Type B pancreatic cell (in vitro differentiated cells): ENCODE measurements around the gene SYNDIG1. TPM values are rescaled to one million over a fixed set of nuclear protein-coding genes. Genes with fewer than 3 reads are reported as not detected.

Experiments
- DNase-seq: peaks from one replicate; pipeline ENCODE4 v3.0.0; 2021; ENCODE audit warnings: mixed read lengths; ENCODE audit not compliant: unreplicated experiment; ENCODE audit errors: extremely low spot score
- H3K27ac Mint-ChIP-seq: 2 replicates; pipeline ENCODE4 v1.8.0; 2021; ENCODE audit warnings: mild to moderate bottlenecking, mixed read lengths
- H3K27me3 Mint-ChIP-seq: 2 replicates; pipeline ENCODE4 v1.8.0; 2021; ENCODE audit warnings: mixed read lengths
- H3K36me3 Mint-ChIP-seq: 2 replicates; pipeline ENCODE4 v1.8.0; 2021; ENCODE audit warnings: mixed read lengths
- H3K4me1 Mint-ChIP-seq: one replicate; pipeline ENCODE4 v1.8.0; 2021; ENCODE audit warnings: mixed read lengths; ENCODE audit not compliant: unreplicated experiment
- H3K4me3 Mint-ChIP-seq: 2 replicates; pipeline ENCODE4 v1.8.0; 2021; ENCODE audit warnings: mild to moderate bottlenecking, mixed read lengths
- H3K9me3 Mint-ChIP-seq: 2 replicates; pipeline ENCODE4 v1.8.0; 2021; ENCODE audit warnings: mixed read lengths
- total RNA-seq: library from RNA; stranded (reverse); gene quantifications from 2 replicates; pipeline ENCODE4 v1.2.1, GENCODE V29; 2021; ENCODE audit warnings: low replicate concordance
- TF ChIP-seq, protein P1 (sequence below): fragments of 200-600 bp; sonication (generic); conservative IDR thresholded peaks from 2 replicates; pipeline ENCODE4 v1.5.0; 2021; ENCODE audit warnings: antibody characterized with exemption, mild to moderate bottlenecking

The SYNDIG1 gene
- total RNA-seq, 1 donor from 2014 or later = 4.3 TPM

GRCh38 chr20:24437196-24438082, 32.0 kb upstream of the SYNDIG1 start:
- no peaks in the 10 kb centered on the region for H3K36me3 Mint-ChIP-seq
- H3K4me1 Mint-ChIP-seq = peaks cover 6% of the 10 kb centered on the region
- H3K27me3 Mint-ChIP-seq = peaks cover 38% of the 10 kb centered on the region
- H3K4me3 Mint-ChIP-seq = no peak overlapping the region
- H3K9me3 Mint-ChIP-seq = peaks cover 5% of the 10 kb centered on the region
- no peak for DNase-seq
- TF ChIP-seq, protein P1, sequence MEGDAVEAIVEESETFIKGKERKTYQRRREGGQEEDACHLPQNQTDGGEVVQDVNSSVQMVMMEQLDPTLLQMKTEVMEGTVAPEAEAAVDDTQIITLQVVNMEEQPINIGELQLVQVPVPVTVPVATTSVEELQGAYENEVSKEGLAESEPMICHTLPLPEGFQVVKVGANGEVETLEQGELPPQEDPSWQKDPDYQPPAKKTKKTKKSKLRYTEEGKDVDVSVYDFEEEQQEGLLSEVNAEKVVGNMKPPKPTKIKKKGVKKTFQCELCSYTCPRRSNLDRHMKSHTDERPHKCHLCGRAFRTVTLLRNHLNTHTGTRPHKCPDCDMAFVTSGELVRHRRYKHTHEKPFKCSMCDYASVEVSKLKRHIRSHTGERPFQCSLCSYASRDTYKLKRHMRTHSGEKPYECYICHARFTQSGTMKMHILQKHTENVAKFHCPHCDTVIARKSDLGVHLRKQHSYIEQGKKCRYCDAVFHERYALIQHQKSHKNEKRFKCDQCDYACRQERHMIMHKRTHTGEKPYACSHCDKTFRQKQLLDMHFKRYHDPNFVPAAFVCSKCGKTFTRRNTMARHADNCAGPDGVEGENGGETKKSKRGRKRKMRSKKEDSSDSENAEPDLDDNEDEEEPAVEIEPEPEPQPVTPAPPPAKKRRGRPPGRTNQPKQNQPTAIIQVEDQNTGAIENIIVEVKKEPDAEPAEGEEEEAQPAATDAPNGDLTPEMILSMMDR = no peak
- no peak overlapping the region for H3K27ac Mint-ChIP-seq

- peaks cover 4% of the 10 kb centered on the region for H3K4me1 Mint-ChIP-seq
- no peak overlapping the region for H3K4me3 Mint-ChIP-seq
- no peak for DNase-seq
- peaks cover 30% of the 10 kb centered on the region for H3K27me3 Mint-ChIP-seq
- H3K27ac Mint-ChIP-seq = no peak overlapping the region
- H3K36me3 Mint-ChIP-seq = no peaks in the 10 kb centered on the region
- TF ChIP-seq, protein P1 = no peak
- H3K9me3 Mint-ChIP-seq = peaks cover 5% of the 10 kb centered on the region
Observed at GRCh38 chr20:24438331-24438730, 31.1 kb upstream of the SYNDIG1 start.

GRCh38 chr20:24439737-24440387, 29.6 kb upstream of the SYNDIG1 start:
- Mint-ChIP-seq H3K36me3 (no peaks in the 10 kb centered on the region), H3K4me3 (no peak overlapping the region), H3K4me1 (peaks cover 12% of the 10 kb centered on the region), H3K27me3 (peaks cover 29% of the 10 kb centered on the region), H3K9me3 (peaks cover 5% of the 10 kb centered on the region), H3K27ac (no peak overlapping the region)
- no peak for DNase-seq
- TF ChIP-seq, protein P1 = no peak

DNA sequence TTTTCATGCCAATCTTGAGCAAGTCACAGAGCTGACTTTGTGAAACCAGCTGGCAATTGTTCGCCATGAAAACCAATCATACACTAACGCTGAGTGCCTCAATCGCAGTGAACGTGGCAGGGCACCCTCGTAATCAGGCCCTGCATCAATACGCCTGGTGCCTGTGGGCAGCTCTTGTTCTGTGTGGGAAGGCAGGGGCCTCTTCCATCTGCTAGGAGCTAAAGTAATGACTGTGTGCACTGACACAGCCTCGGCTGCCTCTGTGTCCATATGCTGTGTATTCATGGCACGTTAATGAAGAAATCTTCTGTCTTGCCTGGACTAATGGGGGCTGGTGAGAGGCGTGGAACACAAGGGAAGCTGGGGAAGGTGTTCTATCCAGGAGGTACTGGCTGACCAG, 27.8 kb upstream of the SYNDIG1 start:
- no peak overlapping the region for H3K4me3 Mint-ChIP-seq
- peaks cover 18% of the 10 kb centered on the region for H3K4me1 Mint-ChIP-seq
- peaks cover 5% of the 10 kb centered on the region for H3K9me3 Mint-ChIP-seq
- H3K36me3 Mint-ChIP-seq = no peaks in the 10 kb centered on the region
- no peak overlapping the region for H3K27ac Mint-ChIP-seq
- H3K27me3 Mint-ChIP-seq = peaks cover 29% of the 10 kb centered on the region
- no peak for DNase-seq
- TF ChIP-seq, protein P1 = no peak

DNA sequence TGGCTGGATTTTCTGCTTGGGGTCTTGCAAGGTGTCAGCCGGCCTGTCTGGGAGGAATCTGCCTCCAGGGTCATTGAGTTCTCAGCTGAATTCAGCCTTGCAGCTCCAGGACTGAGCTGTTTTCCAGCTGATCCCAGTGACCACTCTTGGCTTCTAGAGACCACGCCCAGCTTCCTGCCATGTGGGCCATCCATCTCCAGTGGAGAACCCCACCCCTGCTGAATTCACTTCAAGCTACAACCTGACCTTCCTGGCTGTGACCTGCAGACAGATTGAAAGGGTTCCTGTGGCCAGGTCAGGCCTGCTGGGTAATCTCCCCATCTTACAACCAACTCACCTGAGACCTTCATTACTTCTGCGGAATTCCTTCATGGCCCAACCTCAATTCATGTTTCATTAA, 26.5 kb upstream of the SYNDIG1 start:
- no peak overlapping the region for H3K27ac Mint-ChIP-seq
- TF ChIP-seq, protein P1 = no peak
- DNase-seq = no peak
- H3K36me3 Mint-ChIP-seq = no peaks in the 10 kb centered on the region
- H3K4me1 Mint-ChIP-seq = peaks cover 27% of the 10 kb centered on the region
- peaks cover 8% of the 10 kb centered on the region for H3K9me3 Mint-ChIP-seq
- H3K27me3 Mint-ChIP-seq = peaks cover 32% of the 10 kb centered on the region
- H3K4me3 Mint-ChIP-seq = no peak overlapping the region
